ENCODE data around the gene ATXN7L1.

DNA sequence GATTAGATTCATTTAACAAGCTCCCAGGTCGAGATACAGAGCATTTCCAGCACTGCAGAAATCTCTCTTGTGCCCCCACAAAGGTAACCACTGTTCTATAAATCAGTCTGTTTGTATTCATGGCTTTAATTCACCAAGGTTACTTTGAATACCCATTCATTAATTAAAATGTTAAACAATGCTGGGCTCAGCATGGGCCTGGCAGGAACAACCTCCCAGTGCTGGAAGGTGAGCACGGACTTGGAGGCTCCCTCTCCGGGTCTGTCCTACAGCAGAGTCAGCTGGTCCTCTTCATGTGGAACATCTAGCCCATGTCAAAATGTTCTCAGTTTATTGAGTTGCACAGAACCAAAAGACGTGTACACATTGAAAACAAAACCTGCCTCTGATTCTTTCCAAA lies 279.5 kb downstream of the ATXN7L1 start:
- TF ChIP-seq, protein P1, sequence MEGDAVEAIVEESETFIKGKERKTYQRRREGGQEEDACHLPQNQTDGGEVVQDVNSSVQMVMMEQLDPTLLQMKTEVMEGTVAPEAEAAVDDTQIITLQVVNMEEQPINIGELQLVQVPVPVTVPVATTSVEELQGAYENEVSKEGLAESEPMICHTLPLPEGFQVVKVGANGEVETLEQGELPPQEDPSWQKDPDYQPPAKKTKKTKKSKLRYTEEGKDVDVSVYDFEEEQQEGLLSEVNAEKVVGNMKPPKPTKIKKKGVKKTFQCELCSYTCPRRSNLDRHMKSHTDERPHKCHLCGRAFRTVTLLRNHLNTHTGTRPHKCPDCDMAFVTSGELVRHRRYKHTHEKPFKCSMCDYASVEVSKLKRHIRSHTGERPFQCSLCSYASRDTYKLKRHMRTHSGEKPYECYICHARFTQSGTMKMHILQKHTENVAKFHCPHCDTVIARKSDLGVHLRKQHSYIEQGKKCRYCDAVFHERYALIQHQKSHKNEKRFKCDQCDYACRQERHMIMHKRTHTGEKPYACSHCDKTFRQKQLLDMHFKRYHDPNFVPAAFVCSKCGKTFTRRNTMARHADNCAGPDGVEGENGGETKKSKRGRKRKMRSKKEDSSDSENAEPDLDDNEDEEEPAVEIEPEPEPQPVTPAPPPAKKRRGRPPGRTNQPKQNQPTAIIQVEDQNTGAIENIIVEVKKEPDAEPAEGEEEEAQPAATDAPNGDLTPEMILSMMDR (IDR thresholded peaks at IDR 0.05), result no peak
- TF ChIP-seq POLR2AphosphoS5 (IDR thresholded peaks at IDR 0.05), result no peak
- no peak for TF ChIP-seq POLR2A (IDR thresholded peaks at IDR 0.05)

All from prostate gland (tissue), 2 donors.